Breast epithelium (tissue), 4 donors: Measurements from ENCODE around the gene GRHL1. TPM values are rescaled to one million over a fixed set of nuclear protein-coding genes. Genes with fewer than 3 reads are reported as not detected.

Experiments used
- DNase-seq, 2 donors: peaks; one replicate each; pipeline ENCODE4 v3.0.0-alpha.2; 2019; ENCODE audit warnings: low spot score in 2 of 2
- H3K27ac ChIP-seq, 2 donors: fragments of 200-600 bp; sonication (generic) in 1 of 2; one replicate each; pipeline ENCODE4 v1.5.1; 2016 to 2019; ENCODE audit warnings: mild to moderate bottlenecking in 1 of 2
- H3K27me3 ChIP-seq, 2 donors: fragments of 200-600 bp; sonication (generic) in 1 of 2; one replicate each; pipeline versions ENCODE4 v1.5.1 to v1.6.0; 2017 to 2019; ENCODE audit warnings: control low read depth in 1 of 2, mild to moderate bottlenecking in 1 of 2
- H3K36me3 ChIP-seq: fragments of 200-600 bp; one replicate; pipeline ENCODE4 v1.5.1; 2019
- H3K4me1 ChIP-seq, 2 donors: fragments of 200-600 bp; sonication (generic); one replicate each; pipeline ENCODE4 v1.5.1; 2016 to 2019; ENCODE audit warnings: control low read depth in 1 of 2
- H3K4me3 ChIP-seq, 3 donors: fragments of 200-600 bp; sonication (generic); 1 replicate in 2 of 3; 2 replicates in 1 of 3; pipeline ENCODE4 v1.5.1; 2016 to 2019; ENCODE audit warnings: mild to moderate bottlenecking in 3 of 3, moderate library complexity in 2 of 3
- H3K9me3 ChIP-seq, 2 donors: fragments of 200-600 bp; sonication (generic) in 1 of 2; one replicate each; pipeline ENCODE4 v1.5.1; 2016 to 2019; ENCODE audit warnings: control low read depth in 1 of 2
- CTCF ChIP-seq, 3 donors: fragments of 450-650 bp; IDR thresholded peaks; one replicate each; pipeline ENCODE4 v1.5.1; 2016 to 2017; ENCODE audit warnings: antibody characterized with exemption in 3 of 3, mild to moderate bottlenecking in 3 of 3, moderate library complexity in 3 of 3
- POLR2A ChIP-seq: fragments of 450-650 bp; IDR thresholded peaks from one replicate; pipeline ENCODE4 v1.6.1; 2016; ENCODE audit warnings: antibody characterized with exemption, mild to moderate bottlenecking, moderate library complexity
- POLR2AphosphoS5 ChIP-seq, 3 donors: sonication (generic); formaldehyde crosslinking; IDR thresholded peaks; one replicate each; pipeline ENCODE4 v1.6.1; 2017; ENCODE audit warnings: antibody characterized with exemption in 3 of 3
- intact Hi-C: fragments of 100-400 bp; cut with DNase I; formaldehyde crosslinking; loops from one replicate; pipeline ENCODE4 v1.15.1; 2023; ENCODE audit warnings: low total_unique reads
- total RNA-seq, 3 donors: library from RNA; depleted of rRNA; stranded (reverse); fragments of >200 nt; gene quantifications; one replicate each; pipeline ENCODE4 v1.1.0, GENCODE V29; 2016

GRHL1 gene
- total RNA-seq, 3 donors from 2014 or later = 2.1 to 86.3 (median 40.0) TPM

DNA sequence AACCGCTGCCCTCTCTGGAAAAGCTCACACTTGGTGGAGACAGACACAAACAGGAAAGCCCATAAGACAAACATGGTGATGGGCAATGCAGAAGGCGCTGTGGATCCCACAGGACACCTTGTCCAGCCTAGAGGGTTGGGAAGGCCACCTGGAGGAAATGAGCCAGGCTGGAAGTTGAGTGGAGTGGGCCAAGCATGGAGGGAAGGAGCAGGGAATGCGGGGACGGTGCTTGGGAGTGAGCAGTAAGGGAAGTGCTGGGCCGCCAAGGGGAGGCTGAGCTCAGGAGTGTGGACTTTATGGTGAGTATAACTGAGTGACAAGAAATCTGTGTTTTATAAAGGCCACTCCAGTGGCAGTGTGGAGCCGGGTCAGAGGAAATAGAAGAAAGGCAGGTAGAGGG is 2.8 kb upstream of the GRHL1 start:
- no peak overlapping the region for H3K27ac ChIP-seq
- no peak for DNase-seq
- no peaks in the 10 kb centered on the region for H3K9me3 ChIP-seq
- H3K36me3 ChIP-seq = no peaks in the 10 kb centered on the region
- peaks cover 3 to 4% of the 10 kb centered on the region in 2 donors for H3K4me1 ChIP-seq
- TF ChIP-seq POLR2AphosphoS5 (IDR thresholded peaks at IDR 0.05) = no peak
- TF ChIP-seq CTCF (IDR thresholded peaks at IDR 0.05) = no peak
- no peak for TF ChIP-seq POLR2A
- no peak overlapping the region for H3K4me3 ChIP-seq
- intact Hi-C loops = no loop called here
- H3K27me3 ChIP-seq = no peaks in the 10 kb centered on the region

DNA sequence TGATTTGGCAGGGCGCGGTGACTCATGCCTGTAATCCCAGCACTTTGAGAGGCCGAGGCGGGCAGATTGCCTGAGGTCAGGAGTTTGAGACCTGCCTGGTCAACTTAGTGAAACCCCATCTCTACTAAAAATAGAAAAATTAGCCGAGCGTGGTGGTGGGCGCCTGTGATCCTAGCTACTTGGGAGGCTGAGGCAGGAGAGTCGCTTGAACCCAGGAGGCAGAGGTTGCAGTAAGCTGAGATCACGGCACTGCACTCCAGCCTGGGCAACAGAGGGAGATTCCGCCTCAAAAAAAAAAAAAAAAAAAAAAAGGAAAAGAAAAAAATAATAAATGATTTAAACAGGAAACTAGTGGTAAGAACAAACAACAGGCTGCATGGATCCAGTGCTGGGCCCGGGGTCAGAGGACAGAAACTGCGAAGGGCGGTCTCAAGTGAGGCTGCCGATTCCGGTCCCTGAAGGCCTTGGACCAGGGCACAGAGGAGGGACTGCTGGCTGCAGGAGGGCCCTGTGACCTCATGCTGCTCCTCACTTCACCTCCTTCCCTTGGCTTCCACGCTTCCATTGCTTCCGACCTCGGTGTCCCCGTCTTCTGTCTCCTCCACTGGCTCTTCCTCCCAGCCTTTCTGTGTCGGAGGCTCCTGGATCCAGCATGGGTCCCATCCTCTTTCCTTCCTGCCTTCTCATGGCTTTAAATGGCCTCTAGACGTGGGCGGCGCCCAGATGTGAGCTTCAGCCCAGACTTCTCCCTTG is 2.1 kb upstream of the GRHL1 start:
- no peak overlapping the region for H3K4me3 ChIP-seq
- intact Hi-C loops = no loop called here
- peaks cover 0 to 3% of the 10 kb centered on the region in 2 donors for H3K4me1 ChIP-seq
- H3K27ac ChIP-seq = no peak overlapping the region
- H3K36me3 ChIP-seq = no peaks in the 10 kb centered on the region
- no peak for TF ChIP-seq POLR2AphosphoS5 (IDR thresholded peaks at IDR 0.05)
- no peak for TF ChIP-seq POLR2A
- TF ChIP-seq CTCF (IDR thresholded peaks at IDR 0.05) = no peak
- no peak for DNase-seq
- no peaks in the 10 kb centered on the region for H3K9me3 ChIP-seq
- no peaks in the 10 kb centered on the region for H3K27me3 ChIP-seq

DNA sequence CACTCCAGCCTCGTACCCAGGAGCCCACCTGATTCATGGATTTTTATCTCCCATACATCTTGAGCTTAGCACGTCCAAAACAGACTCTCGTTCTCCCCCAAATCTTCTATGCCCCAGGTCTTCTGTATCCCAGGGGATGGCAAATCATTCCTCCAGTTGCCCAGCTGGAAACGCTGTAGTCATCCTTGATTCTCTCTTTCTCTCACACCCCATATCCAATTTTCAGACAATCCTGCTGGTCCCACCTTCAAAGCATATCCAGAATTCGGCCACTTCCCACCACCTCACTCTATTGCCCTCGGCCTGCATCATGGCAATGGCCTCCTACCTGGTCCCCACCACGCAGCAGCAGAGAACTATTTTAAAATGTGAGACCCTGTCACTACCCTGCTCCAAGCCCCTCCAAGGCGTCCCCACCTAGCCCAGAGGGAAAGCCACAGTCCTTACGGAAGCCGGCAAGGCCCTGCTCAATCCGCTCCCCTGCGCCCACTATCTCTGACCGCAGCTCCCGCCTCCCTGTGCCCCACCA is 1.4 kb upstream of the GRHL1 start:
- H3K27me3 ChIP-seq = no peaks in the 10 kb centered on the region
- peak overlapping the region; percentile 35 to 94 for H3K27ac ChIP-seq
- H3K36me3 ChIP-seq = no peaks in the 10 kb centered on the region
- H3K4me3 ChIP-seq = peak overlapping the region in 1 of 3 donors; percentile 93
- TF ChIP-seq POLR2A (no peak), POLR2AphosphoS5 (IDR thresholded peaks at IDR 0.05) (no peak), CTCF (IDR thresholded peaks at IDR 0.05) (no peak)
- H3K4me1 ChIP-seq = peaks cover 0 to 3% of the 10 kb centered on the region in 2 donors
- no peak for DNase-seq
- H3K9me3 ChIP-seq = no peaks in the 10 kb centered on the region
- intact Hi-C loops = loop anchor here (10.0 kb wide), 1 partner anchor 135 kb away; no protein-coding TSS in a partner anchor

DNA sequence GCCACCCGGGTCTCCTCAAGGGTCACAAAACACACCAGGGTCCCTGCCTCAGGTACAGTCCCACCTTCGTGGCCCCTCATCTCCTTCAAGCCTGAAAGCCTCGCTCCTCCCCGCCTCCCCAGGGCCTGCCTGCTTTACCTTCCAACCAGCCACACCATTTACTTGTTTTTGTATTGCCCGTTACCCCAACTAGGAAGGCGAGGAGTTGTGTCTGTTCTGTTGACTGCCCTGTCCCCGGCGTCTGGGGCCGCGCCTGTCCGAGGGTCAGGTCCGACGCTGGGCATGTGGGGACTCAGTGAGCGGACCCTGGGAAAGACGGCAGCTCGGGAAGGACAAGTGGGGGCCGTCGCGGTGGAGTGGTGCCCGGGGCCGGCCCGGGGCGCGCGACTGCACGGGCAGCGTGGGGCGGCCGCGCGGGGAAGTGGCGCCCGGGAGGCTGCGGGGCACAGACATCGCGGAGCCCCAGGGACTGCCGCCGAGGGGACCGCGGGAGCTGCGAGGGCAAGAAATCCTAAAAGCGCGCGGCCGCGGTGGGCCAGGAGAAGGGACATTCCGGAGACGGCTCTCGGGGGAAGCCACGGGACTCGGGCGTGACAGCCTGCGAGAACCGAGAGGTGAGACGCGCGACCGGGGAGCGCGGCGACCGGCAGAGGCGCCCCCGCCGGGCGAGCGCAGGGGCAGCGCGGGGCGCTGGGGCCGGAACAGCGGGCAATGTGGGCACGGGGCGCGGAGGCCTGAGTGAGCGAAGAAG is 797 bp upstream of the GRHL1 start:
- Histone ChIP-seq H3K27me3 (no peaks in the 10 kb centered on the region), H3K36me3 (no peaks in the 10 kb centered on the region), H3K4me1 (peaks cover 0 to 3% of the 10 kb centered on the region in 2 donors), H3K9me3 (no peaks in the 10 kb centered on the region), H3K4me3 (peak overlapping the region; percentile 68 to 93 (median 75)), H3K27ac (peak overlapping the region; percentile 93 to 94)
- no peak for DNase-seq
- TF ChIP-seq POLR2A = no peak
- TF ChIP-seq POLR2AphosphoS5 (IDR thresholded peaks at IDR 0.05) = no peak
- TF ChIP-seq CTCF (IDR thresholded peaks at IDR 0.05) = no peak
- intact Hi-C loops = loop anchor here (10.0 kb wide), 1 partner anchor 136 kb away; no protein-coding TSS in a partner anchor

GRCh38 chr2:9951272-9951521 is 296 bp upstream of the GRHL1 start:
- intact Hi-C loops = loop anchor here (10.0 kb wide), 1 partner anchor 136 kb away; no protein-coding TSS in a partner anchor
- Histone ChIP-seq H3K9me3 (no peaks in the 10 kb centered on the region), H3K4me3 (peak overlapping the region; percentile 68 to 93 (median 75)), H3K36me3 (no peaks in the 10 kb centered on the region), H3K27ac (peak overlapping the region; percentile 93 to 94), H3K27me3 (no peaks in the 10 kb centered on the region), H3K4me1 (peaks cover 0 to 3% of the 10 kb centered on the region in 2 donors)
- DNase-seq = no peak
- no peak for TF ChIP-seq POLR2AphosphoS5 (IDR thresholded peaks at IDR 0.05)
- TF ChIP-seq POLR2A = no peak
- no peak for TF ChIP-seq CTCF (IDR thresholded peaks at IDR 0.05)
